Activated naive CD4-positive, alpha-beta T cell treated with anti-CD3 and anti-CD28 coated beads, Interleukin-2, amount 10 ng/mL, durations not matched to agents 7 days and 5 days (primary cell): ENCODE results near the gene SYNGR3.

Experiments used
- CTCF ChIA-PET: fragments of 350-600 bp; sonication (Branson Sonifier 250); formaldehyde crosslinking; loops from one replicate; lab custom pipeline; 2021; ENCODE audit warnings: antibody characterized with exemption; lab: Charles Lee
- DNase-seq: peaks from one replicate; pipeline ENCODE4 v3.0.0-alpha.2; 2020
- H3K27ac Mint-ChIP-seq: one replicate; pipeline ENCODE4 v1.8.0; 2021; ENCODE audit warnings: mild to moderate bottlenecking, moderate library complexity, mixed read lengths
- H3K27me3 Mint-ChIP-seq: one replicate; pipeline ENCODE4 v1.8.0; 2021; ENCODE audit warnings: mild to moderate bottlenecking, mixed read lengths
- H3K36me3 Mint-ChIP-seq: one replicate; pipeline ENCODE4 v1.8.0; 2021; ENCODE audit warnings: mixed read lengths
- H3K4me1 Mint-ChIP-seq: one replicate; pipeline ENCODE4 v1.8.0; 2021; ENCODE audit warnings: mixed read lengths
- H3K4me3 Mint-ChIP-seq: one replicate; pipeline ENCODE4 v1.8.0; 2021; ENCODE audit warnings: mild to moderate bottlenecking, moderate library complexity, mixed read lengths
- H3K9me3 Mint-ChIP-seq: one replicate; pipeline ENCODE4 v1.8.0; 2021; ENCODE audit warnings: mixed read lengths

SYNGR3 gene

DNA sequence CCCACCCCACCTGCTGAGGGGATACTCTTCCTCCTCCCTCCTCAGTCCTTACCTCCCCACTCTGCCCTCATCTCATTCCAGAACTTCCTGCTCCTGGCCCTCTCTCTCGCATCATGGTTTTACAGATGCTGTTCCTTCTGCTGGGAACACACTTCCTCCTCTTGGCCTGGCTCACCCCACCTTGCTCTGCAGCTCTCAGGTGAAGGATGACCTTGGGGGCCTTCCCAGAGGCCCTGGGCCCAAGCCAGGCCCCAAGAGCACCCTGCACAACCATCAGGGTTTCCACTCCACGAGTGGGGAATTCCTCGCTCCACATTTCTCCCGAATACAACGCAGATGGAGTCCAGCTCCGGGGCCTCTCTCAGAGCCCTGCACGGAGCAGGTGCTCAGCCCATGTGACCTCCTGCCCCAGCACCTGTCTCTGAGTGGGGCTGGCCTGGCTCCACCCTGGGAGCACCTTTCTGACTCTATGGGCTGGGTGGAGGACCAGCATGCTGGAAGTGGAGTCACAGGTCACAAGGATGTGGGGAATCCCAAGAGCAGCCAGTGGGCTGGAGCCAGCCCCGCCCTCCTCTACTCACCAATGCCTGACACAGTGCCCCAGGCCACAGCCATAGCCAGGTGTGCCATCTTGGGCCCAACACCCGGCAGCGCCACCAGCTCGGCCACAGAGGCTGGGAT is 53.4 kb downstream of the SYNGR3 start:
- no peak overlapping the region for H3K4me3 Mint-ChIP-seq
- DNase-seq = no peak
- peaks cover 3% of the 10 kb centered on the region for H3K36me3 Mint-ChIP-seq
- H3K27ac Mint-ChIP-seq = no peak overlapping the region
- CTCF ChIA-PET = no interaction called here
- no peaks in the 10 kb centered on the region for H3K27me3 Mint-ChIP-seq
- H3K4me1 Mint-ChIP-seq = peaks cover 12% of the 10 kb centered on the region
- H3K9me3 Mint-ChIP-seq = no peaks in the 10 kb centered on the region
